GM19467 (cell line): ENCODE results near the gene MIPOL1.
"Not testable (repeated sequence)": the region's sequence is repeated elsewhere in the genome, so short reads cannot be mapped to it uniquely, and the experiment has no call there.

ENCODE experiments used
- ATAC-seq: cut with Tn5 transposase; IDR thresholded peaks from one replicate; pipeline ENCODE4 v1.9.1; 2021; ENCODE audit warnings: mild to moderate bottlenecking, moderate library complexity; ENCODE audit not compliant: unreplicated experiment

MIPOL1 gene

DNA sequence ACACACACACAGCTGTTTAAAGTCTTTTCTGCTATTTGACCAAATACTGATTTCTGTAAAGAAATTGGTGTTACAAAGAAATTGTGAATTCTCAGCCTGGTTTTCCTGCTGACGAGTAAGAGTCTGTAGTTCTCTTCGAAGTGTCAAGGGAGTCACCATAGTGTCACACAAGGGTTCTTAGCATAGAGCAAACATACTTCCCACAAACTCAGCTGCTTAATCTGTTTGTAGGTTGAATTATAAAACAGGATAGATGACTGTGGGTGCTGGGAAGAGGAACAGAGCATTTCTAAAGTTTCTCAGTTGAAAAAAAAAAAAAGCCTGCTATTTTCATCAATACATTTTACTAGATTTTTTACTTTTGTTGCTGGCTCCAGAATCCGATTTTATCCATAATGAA lies 314.4 kb downstream of the MIPOL1 start:
- ATAC-seq: no peak

DNA sequence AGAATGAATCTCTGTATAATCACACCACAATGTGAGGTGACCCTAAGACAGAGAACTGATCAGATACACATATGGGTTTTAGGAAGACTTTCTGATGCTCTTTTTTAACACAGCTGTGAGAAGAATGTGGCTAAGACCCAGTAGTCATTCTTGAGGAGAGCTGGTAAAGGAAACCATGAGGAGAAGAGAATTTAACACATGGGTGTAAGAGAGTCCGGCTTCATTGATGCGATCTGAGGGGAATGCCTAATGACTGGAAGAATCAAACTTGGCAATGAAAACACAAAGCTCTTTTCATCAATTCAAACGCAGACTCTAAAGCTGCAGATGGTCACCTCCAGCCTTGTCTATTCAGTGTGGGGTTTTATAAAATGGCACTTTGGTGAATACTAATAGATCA lies 318.0 kb downstream of the MIPOL1 start:
- ATAC-seq: no peak

DNA sequence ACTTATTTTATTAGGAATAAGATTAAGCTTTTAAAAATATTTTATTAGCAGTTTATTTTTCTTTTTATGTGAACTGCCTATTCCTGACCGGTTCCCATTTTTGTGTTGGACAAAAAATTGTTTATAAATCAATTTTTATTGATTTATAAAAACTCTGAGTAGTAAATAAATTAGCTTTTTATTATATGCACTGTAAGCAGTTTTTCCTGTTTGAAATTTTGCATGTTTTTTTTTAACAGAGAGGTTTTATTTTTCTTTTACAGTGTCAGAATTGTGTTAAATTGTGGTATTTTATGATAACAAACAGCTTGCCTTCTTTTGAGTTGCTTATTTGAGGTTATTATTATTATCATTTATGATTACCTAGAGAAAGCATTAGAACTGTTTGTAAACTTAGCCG lies 329.3 kb downstream of the MIPOL1 start:
- ATAC-seq: no peak

DNA sequence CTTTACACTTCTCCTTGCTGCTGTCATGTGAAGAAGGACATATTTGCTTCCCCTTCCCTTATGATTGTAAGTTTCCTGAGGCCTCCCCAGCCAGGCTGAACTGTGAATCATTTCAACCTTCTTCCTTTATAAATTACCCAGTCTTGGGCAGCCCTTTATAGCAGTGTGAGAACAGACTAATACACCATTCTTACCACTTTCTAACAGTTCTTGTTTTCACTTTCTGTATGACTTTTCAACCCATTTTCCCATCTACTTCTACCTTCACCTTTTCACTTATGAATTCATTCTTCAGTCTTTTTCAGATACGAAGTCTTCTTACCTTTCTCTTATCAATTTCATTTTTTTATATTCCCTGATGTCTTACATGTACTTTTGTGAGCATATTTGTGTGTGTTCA lies 342.3 kb downstream of the MIPOL1 start:
- ATAC-seq: no peak

DNA sequence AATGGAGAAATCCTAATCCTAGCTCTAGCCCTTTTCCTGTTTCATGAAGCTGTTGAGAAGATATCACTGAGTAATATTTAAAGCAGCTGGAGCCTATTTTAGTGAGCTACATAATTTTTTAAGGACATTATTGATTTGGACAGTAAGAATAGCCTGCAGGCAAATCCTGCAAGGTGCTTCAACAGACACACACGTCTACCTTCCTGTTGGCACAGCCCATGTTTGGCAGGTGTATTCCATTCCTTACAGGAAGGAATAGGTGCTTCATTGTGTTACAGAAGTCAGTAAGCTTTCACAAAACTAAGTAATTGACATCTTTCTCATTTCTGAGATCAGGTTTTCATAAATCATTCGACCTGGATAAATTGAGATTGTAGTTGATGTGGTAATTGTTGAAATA lies 346.7 kb downstream of the MIPOL1 start:
- ATAC-seq: no peak

DNA sequence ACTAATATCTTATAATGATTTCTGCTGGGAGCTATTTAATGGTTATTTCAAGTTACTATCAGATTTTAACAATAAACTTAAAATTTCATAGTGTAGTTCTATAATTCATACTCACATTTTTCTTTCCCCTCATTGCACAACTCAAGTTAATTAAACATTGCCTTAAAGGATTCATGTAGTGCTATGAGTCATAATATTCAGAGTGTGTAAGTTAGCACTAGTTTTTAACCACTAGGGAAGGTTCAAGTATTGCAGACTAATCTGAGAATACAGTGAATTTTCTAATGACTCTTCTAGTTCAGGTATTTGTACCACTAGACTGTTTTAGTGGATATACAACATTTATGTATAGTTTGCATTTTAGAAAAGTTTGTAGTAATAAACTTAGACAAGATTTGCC lies 347.4 kb downstream of the MIPOL1 start:
- ATAC-seq: no peak

DNA sequence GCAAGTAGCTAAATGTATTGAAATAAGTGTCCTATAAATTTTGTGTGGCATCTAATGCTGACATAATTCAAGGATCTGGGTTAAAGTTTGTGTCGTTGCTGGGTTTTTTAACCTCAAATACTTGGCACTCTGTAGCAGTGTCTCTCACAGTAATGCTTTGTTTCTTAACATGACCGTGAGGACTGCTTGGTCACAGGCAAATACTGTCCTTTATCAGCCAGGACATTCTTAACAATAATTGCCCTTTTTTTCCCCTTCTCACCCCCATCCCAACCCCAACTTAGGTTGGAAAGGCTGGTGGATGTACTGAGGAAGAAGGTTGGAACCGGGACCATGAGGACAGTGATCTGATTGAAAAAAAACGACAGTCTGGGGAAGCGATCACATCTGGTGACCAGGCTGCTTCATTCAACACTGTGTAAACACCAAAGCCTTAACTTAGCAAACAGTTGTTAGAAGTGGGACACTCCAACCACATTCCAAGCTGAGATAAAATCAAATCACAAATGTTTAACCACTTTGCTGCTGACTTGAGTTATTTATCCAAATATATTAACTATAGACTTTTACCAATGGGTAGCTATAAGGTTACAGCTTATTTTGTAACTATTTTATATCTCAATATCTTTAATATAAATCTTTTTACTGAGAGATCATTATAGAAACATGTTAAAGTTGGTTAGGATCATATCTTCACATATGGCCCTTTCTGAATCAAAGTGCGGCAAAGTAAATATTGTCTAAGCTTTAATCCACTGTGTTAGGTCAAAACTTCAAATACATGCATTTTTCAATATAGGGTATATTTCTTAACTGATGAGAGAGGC lies 349.1 kb downstream of the MIPOL1 start:
- ATAC-seq: no peak

DNA sequence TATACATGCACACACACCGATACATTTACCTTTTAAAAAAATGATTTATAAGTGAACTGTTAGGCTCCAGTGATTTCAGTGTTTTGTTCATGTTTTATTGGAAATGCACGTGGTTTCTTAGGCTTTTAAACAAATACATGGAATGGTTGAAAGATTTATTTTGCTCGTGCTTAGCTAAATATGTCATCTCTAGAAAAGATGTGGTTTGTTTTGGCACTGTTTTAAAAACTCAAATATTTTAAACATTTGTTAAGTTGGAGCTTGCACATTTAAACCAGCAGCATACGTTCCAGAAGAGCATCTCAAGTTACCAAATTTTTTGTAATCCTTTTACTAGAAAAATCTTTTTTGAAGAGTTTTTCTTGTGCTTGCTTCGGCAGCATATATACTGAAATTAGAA lies 352.8 kb downstream of the MIPOL1 start:
- no peak for ATAC-seq

DNA sequence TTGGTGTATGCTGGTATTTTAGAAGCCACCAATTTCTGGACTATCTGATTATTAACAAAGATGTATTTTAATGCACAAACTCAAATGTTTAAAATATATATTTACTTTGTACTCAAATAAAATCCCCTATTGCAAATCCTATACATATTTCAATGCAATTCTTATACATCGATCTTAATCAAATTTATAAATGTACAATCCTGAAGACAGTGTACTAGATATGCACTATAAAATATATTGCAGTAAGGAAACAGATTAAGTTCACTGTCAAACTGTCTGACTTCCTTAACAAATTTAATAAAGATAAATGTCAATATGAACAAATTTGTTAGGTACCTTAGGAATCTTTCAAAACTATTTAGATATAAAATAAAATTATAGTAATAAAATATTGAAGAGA lies 353.4 kb downstream of the MIPOL1 start:
- ATAC-seq: no peak

DNA sequence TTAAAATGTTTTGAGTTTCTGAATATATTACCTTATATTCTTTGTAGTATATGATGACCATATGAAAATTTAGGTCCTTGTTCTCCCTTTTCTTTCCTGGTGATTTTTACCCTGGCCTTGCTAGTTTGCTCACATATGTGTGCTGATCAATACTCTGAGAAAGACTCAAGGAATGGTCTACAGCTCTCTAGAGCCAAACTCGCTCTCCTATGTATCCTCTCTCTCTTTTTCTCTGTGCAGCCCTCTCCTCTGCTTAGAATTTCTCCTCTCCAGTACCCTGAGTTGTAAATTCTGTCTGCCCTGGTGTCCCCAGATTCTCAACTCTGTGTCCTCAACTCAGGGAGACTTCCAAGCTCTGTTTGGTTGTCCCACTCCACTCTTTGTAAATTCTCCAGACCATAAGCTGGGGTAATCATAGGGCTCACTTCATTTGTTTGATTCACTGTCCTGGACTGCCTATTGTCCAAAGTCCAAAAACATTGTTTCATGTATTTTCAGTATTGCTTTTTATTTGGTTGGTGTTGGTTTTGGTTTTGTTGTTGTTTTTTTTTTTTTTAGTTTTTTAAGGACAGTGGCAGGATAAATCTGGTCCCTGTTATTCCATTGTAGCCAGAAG lies 356.3 kb downstream of the MIPOL1 start:
- no peak for ATAC-seq

DNA sequence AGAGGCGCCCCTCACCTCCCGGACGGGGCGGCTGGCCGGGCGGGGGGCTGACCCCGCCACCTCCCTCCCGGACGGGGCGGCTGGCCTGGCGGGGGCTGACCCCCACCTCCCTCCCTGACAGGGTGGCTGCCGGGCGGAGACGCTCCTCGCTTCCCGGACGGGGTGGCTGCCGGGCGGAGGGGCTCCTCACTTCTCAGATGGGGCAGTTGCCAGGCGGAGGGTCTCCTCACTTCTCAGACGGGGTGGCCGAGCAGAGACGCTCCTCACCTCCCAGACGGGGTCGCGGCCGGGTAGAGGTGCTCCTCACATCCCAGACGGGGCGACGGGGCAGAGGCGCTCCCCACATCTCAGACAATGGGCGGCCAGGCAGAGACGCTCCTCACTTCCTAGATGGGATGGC lies 357.9 kb downstream of the MIPOL1 start:
- not testable (repeated sequence) for ATAC-seq

DNA sequence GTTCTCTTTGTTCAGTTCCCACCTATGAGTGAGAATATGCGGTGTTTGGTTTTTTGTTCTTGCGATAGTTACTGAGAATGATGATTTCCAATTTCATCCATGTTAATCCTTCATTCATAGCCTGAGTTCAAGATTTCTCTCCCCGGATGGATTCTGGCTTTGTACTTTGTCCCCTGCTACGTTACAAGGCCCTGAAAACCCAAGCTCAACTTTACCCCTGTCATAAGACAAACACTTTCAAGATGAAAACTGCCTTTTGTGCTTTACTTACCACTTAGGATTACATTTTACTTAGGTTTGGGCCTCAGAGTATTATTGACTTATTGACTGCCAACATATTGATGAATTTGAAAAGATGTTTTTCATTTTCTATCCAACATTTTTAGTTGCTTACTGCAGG lies 361.0 kb downstream of the MIPOL1 start:
- ATAC-seq: no peak

DNA sequence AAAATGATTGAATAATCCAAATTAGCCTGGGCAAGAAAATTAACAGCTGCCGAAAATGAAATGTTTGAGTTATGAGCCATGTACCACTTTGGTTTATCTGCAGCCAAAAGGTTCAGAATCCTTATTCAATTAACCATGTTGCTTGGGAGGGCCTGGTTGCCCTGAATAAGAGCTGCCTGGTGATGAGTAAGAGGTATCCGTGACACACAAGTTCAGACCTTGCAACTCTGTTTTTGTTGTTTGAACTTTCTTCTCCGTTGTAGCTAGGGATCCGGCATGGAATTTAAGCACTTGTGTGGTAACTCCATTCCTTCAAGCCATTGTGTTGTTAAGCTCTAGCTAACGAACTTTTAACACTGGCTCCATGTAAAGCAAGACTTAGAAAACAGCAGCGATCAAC lies 361.6 kb downstream of the MIPOL1 start:
- ATAC-seq: no peak

DNA sequence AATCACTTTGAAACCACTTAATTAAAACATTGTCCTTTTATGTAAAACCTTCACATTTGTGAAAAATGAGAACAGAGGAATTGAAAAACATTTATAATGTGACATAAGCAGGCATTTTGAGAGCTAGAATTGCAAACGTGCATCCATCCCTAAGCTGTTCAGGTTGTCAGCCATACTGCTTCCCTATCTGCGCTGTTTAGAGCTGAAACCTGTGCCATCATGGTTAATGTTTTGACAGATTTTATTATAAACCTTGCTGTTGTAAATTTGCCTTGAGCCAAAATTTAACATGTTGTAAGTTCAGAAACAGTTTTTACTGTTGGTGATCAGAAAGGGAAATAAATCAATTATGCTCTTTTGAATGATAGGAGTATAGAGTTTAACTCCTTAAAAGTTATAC lies 365.5 kb downstream of the MIPOL1 start:
- no peak for ATAC-seq

DNA sequence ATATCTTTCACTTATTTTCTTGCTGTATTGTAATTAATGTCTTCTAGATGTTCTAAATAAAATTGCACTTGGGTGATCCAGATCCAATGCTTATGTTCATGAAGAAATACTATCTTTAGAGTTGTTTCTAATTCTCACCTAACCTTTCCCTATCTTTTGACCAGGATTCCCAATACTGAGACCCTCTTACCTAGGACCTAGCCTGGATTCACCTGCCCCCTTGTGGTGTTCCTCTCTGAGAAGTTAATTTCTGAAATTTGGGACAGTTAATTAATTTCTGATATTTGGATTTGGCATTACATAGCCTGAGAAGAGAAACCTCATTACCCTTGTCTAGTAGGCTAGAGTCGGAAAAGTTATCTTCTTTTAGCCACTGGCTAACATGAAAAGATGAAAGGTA lies 367.8 kb downstream of the MIPOL1 start:
- ATAC-seq: no peak

DNA sequence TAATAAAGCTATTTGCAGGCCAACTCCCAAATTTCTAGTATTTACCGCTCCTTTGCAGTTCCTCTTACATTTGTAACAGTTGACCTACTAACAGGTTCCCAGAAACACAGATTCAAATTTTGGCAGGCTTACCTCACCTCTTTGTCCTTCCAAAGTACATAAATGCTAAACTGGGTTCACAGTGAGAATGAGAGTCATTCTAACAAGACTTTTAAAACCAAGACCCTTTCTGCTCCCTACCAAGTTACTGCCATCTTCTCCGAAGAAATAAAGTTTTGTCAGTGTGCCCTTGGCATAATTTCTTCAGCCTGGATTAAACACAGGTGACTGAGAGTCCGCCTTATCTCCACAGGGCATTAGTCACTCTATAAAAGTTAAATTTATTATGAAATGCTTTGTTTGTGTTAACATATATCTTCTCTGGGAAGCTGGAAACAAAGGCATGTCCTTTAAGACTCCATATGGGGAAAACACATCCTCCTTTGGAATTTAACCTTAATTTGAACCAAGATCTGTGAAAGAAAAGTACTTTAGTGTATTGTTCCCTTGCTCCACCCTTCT lies 369.2 kb downstream of the MIPOL1 start:
- no peak for ATAC-seq

DNA sequence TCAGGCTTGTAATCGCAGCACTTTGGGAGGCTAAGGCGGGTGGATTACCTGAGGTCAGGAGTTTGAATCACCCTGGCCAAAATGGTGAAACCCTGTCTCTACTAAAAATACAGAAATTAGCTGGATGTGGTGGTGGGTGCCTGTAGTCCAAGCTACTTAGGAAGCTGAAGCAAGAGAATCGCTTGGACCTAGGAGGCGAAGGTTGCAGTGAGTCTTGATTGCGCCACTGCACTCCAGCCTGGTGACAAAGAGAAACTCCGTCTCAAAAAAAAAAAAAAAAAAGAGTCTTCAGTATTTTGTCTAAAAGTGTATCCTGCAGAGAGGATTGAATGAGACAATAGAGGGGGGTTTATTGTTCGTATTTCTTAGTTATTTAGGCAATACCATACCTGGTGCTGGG lies 372.0 kb downstream of the MIPOL1 start:
- ATAC-seq: no peak

DNA sequence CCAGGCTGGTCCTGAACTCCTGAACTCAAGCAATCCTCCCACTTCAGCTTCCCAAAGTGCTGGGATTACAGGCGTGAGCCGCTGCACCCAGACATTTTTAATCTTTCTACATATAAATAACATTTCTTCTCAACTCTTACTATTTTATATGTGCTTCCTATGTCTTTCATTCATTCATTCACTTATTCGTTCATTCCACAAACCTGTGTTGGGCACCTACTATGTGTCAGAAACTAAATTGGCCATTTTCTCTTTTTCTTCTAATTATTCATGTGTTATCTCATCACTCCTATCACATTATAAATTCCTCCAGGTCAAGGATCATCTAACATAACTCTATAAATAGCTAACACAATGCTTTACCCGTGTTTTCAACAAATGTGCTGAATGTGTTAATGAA lies 373.7 kb downstream of the MIPOL1 start:
- no peak for ATAC-seq

DNA sequence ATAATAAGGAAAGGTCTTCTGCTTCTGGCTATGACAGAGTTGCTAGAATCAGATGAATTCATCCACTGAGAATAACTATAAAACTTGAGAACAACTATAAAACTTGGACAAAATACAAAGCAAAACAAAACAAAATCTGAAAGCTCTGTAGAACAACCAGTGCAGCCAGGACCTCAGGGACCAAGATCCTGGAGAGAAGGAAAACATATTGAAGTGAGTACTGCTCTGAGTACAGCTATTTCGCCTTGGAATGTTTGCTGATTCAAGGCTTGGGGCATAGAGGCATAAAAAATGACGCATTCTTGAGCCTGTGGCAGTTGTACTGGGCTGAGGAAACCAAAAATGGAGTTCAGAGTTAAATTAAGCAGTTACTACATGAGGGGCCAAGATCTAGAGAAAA lies 375.6 kb downstream of the MIPOL1 start:
- ATAC-seq: no peak

DNA sequence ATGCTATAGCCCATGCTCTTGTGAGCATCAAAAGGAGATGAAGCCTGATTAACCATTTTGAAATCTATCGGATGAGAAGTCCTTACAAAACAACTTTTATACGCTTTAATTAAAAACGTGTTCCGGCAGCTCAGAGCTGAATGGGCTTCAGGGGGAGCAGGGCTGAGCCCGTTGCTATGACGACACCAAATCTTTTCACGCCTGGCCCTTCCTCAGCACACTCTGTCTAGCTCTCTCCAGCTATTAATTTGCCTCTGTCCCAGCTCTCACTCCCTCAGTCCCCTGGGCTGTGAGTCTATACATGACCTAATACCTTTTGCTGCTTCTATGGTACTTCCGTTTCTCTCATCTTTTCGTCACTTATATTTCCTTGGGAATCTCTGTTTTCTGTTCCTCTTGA lies 381.5 kb downstream of the MIPOL1 start:
- no peak for ATAC-seq

DNA sequence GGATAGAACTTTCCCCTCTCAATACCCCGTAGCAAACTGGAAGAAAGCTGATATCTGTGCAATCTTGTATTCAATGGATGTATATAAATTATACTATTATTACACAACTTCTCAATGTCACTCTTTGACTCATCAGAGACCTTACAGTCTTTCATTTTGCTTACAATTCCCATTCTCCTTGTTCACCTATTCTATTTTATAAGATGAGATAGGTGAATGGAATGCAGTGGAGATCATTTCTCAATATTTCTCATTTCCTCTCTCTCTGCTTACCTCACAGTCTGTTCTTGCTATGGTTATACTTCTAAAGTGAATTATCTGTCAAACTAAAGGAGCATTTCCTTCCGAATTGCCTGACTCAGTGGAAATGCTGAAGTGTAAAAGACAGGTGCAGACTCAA lies 382.4 kb downstream of the MIPOL1 start:
- ATAC-seq: no peak
